NCI-H510A (cell line): ENCODE measurements around the gene ZC3H18.
"Not testable (repeated sequence)": the region's sequence is repeated elsewhere in the genome, so short reads cannot be mapped to it uniquely, and the experiment has no call there.

Experiments used
- DNase-seq: peaks from one replicate; lab custom pipeline; 2025; lab: John Stamatoyannopoulos, UW

ZC3H18 gene

GRCh38 chr16:88654363-88655052, 84.3 kb downstream of the ZC3H18 start:
- no peak for DNase-seq

DNA sequence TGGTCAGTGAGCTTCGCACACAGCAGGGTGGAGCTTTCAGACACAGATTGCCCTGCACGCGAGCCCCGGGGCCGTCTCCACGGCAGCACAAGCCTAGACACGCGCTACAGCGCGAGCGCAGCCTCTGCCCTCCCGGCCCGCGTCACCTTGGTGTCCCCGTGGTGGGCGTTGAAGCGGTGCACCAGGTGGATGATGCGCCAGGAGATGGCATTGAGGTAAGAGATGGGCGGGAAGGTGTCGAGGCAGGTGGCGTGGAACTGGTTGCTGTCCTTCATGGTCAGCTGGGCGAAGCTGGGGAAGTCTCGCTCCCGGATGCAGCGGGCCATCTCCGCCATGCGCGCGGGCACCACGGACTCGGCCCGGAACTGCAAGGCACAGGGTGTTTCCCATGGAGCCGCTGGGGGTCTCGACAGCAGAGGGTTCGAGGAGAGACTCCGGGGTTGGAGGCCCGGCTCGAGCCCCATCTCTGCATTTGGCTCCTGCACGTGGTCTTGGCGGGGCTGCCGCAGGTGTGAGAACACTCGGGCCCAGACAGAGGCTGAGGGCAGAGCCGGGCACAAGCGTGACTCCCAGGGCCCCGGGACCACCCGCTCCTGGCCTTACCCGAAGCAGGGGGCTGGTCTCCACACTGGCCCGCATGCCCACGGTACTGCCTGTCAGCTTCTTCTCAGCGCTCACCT, 85.0 kb downstream of the ZC3H18 start:
- DNase-seq: no peak

- DNase-seq: no peak
Observed at GRCh38 chr16:88655733-88656281, 85.6 kb downstream of the ZC3H18 start.

- DNase-seq: no peak
Observed at GRCh38 chr16:88656291-88656980, 86.2 kb downstream of the ZC3H18 start.

GRCh38 chr16:88657371-88657770, 87.2 kb downstream of the ZC3H18 start:
- DNase-seq: no peak

GRCh38 chr16:88658714-88659113, 88.5 kb downstream of the ZC3H18 start:
- no peak for DNase-seq

GRCh38 chr16:88659160-88659559, 89.0 kb downstream of the ZC3H18 start:
- no peak for DNase-seq

GRCh38 chr16:88661468-88661867, 91.3 kb downstream of the ZC3H18 start:
- no peak for DNase-seq

DNA sequence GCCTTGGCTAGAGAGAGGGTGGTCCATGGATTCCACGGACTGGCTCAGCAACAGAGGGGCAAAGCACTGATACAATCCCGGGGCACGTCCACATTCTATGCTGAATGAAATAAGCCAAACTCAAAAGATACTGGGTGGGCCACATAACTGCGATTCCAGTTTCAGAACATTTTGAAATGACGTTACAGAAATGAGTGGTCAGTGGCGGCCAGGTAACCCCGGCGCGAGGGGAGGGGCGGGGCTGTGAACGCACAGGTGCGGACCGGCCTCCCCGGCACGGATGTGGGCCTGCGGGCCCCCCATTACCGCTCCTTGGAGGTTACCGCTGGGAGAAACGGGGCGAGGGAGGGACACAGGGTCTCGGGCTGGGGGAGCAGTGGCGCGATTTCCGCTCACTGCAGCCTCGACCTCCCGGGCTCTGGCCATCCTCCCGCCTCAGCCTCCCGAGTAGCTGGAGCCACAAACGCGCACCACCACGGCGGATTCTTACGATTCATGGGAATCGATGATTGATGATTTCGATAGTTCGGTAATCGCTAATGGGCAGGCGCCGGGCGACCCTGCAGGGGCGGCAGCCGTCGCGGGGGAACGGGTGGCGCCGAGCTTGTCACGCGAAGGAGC, 92.1 kb downstream of the ZC3H18 start:
- DNase-seq: no peak

DNA sequence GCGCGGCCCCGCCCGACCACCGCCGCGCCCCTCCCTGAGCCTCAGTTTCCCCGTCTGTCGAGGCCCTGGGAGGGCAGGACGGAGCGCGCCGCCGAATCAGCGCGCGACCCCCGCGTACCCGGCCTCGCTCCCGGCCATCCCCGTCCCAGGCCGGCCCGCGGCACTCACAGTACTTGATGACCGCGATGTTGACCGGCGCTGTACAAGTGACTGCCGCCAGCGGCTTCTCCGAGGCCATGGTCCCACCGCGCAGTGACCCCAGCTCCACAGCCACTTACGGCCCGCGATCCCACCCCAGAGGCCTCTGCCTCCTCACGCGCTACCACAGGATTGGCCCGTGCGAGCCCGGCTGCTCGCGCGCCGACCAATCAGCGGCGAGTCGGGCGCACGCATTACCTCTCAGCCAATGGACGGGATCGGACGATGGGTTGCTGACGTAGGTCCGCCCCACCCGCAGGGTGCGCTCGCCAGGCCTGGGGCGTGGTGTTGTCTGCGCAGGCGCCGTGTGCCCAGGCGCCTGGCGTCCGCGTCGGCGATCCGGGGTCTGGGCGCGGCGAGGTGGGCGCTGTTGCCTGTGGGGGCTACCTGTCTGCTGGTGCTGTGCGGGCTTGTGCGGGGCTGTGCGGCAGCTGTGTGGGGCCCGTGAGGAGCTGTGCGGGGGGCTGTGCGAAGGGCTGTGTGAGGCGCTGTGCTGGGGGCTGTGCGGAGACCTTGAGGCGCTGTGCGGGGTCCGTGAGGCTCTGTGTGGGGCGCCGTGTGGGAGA, 92.8 kb downstream of the ZC3H18 start, which contains the start of gene MVD:
Gene MVD, minus strand, starts transcription at position 249 of the 764 bp plus-strand sequence. Its CDS starts 11 bp downstream, at position 238.
- peak; percentile 80 for DNase-seq

- DNase-seq: no peak
Observed at GRCh38 chr16:88665148-88665547, 94.9 kb downstream of the ZC3H18 start.

GRCh38 chr16:88665570-88665969, 95.4 kb downstream of the ZC3H18 start:
- DNase-seq: no peak

DNA sequence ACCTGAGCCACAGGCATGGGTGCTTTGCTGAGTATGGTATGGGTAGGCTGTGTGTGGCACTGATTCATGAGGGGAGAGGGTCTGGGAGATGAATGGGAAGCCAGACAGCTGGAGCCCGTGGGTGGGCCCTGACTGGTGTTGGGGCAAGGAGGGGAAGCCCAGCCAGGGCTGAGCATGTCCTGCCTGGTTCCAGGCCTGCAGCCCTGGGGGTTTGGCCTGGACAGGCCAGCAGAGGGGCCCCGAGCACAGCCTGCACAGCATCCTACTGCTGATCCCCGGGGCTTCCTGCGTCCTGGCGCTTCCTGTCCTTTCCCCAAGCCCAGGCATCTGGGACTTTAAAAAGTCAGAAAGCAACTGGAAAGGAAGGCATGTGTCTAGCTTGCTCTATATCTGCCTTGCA, 97.3 kb downstream of the ZC3H18 start:
- no peak for DNase-seq

DNA sequence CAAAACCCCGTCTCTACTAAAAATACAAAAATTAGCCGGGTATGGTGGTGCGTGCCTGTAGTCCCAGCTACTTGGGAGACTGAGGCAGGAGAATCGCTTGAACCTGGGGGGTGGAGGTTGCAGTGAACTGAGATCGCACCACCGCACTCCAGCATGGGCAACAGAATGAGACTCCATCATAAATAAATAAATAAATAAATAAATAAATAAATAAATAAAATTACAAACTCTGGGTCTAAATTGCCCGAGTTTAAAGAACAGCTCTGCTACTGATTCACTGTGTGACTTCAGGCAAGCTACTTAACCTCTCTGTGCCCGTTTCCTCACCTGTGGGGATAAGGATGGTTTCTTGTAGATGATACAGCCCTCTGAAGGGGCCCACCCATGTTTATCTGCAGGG, 99.3 kb downstream of the ZC3H18 start:
- DNase-seq: not testable (repeated sequence)

GRCh38 chr16:88669980-88670379, 99.8 kb downstream of the ZC3H18 start:
- DNase-seq: no peak

GRCh38 chr16:88671806-88672205, 101.6 kb downstream of the ZC3H18 start:
- no peak for DNase-seq

- DNase-seq: no peak
Observed at GRCh38 chr16:88672776-88673175, 102.6 kb downstream of the ZC3H18 start.

GRCh38 chr16:88673716-88674379, 103.6 kb downstream of the ZC3H18 start:
- no peak for DNase-seq

DNA sequence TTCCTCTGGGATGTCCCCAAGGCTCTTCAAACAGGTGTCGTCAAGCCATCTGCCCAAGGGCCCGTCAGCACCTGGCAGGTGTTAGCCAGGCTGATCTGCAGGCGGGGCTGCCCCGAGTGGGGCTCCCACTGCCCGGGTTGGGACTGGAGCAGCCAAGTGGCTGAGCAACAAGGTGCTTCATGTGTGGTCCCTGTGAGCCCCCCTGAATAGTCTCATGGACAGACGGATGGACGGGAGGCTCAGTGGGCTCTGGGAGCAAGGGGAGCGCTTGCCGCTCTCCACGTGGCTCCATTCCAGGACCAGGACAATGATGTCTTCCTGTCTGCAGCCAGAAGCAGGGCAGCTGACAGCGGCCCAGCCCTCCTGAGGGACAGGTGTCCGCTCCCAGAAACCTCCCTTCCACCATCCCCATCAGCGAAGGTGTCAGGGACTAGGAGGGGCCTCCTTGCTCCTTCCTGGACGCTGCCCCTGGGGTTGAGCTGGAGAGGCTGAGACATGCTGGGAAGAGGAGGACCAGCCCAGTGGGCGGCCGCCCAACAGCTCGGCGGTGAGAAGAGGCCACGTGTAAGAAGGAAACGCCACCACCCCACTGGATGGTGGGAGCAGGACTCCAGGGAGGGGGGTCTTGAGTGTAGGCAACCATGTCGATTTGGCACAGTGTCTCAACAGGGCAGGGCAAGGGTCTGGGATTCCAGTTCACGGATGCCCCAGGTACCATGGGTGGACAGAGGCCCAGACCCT, 106.5 kb downstream of the ZC3H18 start:
- DNase-seq: no peak

DNA sequence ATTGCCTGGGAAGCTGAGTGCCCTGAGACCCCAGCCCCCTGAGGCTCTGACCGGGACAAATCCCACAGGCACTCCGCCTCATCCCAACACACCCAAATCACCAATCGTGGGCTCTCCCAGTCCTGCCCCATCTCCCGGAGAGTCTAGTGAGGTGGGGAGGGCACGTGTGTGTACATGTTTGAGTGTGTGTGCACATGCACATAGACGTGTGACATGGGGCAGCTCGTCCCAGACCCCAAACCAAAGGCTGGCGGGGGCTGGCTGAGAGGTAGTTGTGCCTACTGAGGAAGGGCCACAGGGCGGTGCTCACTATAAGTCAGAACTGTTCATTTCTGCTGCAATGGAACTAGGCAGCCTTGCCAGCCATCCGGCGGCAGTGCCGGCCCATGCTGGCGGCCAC, 107.5 kb downstream of the ZC3H18 start:
- no peak for DNase-seq
